GM12878 (cell line): ENCODE results near the gene UIMC1. TPM values are rescaled to one million over a fixed set of nuclear protein-coding genes. Genes with fewer than 3 reads are reported as not detected.

Experiments
- ATAC-seq: fragments of 200-7000 bp; cut with Tn5 transposase; 3 replicates; pipeline ENCODE4 v1.9.1; 2020; ENCODE audit warnings: mild to moderate bottlenecking, moderate library complexity
- BruUV-seq: library from RNA; stranded (reverse); fragments of 400-500 nt; replicated peaks from 2 replicates; lab custom pipeline; 2021; lab: Mats Ljungman, UMichigan
- CTCF ChIA-PET: fragments of 300-600 bp; sonication (Branson Sonifier 250); formaldehyde crosslinking; extraction: SDS; loops from one replicate; lab custom pipeline; 2021; ENCODE audit warnings: inconsistent platforms; lab: Yijun Ruan, JAX
- POLR2A ChIA-PET: fragments of 350-600 bp; formaldehyde crosslinking; extraction: SDS; loops from one replicate; lab custom pipeline; 2021; ENCODE audit warnings: inconsistent platforms; lab: Charles Lee
- RAD21 ChIA-PET: fragments of 300-600 bp; sonication (Branson Sonifier 250); formaldehyde crosslinking; loops from one replicate; lab custom pipeline; 2023; ENCODE audit warnings: antibody characterized with exemption; ENCODE audit not compliant: unreplicated experiment; lab: Charles Lee
- SMC1A ChIA-PET: fragments of 300-600 bp; sonication (Branson Sonifier 250); formaldehyde crosslinking; loops from one replicate; lab custom pipeline; 2023; ENCODE audit not compliant: unreplicated experiment, uncharacterized antibody; lab: Charles Lee
- DNase-seq: peaks from one replicate; pipeline ENCODE4 v3.0.0-alpha.2; 2011; ENCODE audit warnings: low read depth, low spot score
- FAIRE-seq: peaks from 3 replicates; lab custom pipeline; 2011; peaks lifted over from hg19 to GRCh38; lab: Jason Lieb, UNC
- H2AFZ ChIP-seq: 2 replicates; pipeline ENCODE4 v1.6.0; 2011; ENCODE audit warnings: low read depth, low read length, control low read depth; ENCODE audit not compliant: control insufficient read depth
- H3K27ac ChIP-seq: 2 replicates; pipeline ENCODE4 v1.5.1; 2011; ENCODE audit warnings: control low read depth; ENCODE audit not compliant: control insufficient read depth, insufficient read depth
- H3K27me3 ChIP-seq, 2 experiments: replicated peaks in 1 of 2; 2 replicates each; pipeline versions ENCODE4 v1.6.0 to v1.6.1; 2011; ENCODE audit warnings: low read length in 1 of 2; ENCODE audit not compliant: control insufficient read depth in 2 of 2, insufficient read depth in 2 of 2
- H3K36me3 ChIP-seq, 2 experiments: 2 replicates each; pipeline ENCODE4 v1.5.1; 2011; ENCODE audit warnings: low read length in 1 of 2; ENCODE audit not compliant: control insufficient read depth in 2 of 2, insufficient read depth in 2 of 2
- H3K4me1 ChIP-seq: 2 replicates; pipeline ENCODE4 v1.6.1; 2011; ENCODE audit warnings: mild to moderate bottlenecking, low read length, moderate library complexity, mixed read lengths; ENCODE audit not compliant: control insufficient read depth, insufficient read depth
- H3K4me2 ChIP-seq: 2 replicates; pipeline ENCODE4 v1.6.0; 2011; ENCODE audit warnings: control low read depth; ENCODE audit not compliant: control insufficient read depth, insufficient read depth
- H3K4me3 ChIP-seq: fragments of 200-600 bp; sonication (generic); 2 replicates; pipeline ENCODE4 v1.5.1; 2016
- H3K79me2 ChIP-seq: 2 replicates; pipeline ENCODE4 v1.6.0; 2011; ENCODE audit warnings: low read length; ENCODE audit not compliant: control insufficient read depth, insufficient read depth
- H3K9ac ChIP-seq: 2 replicates; pipeline ENCODE4 v1.8.0; 2011; ENCODE audit warnings: low read length, control low read depth, mixed read lengths; ENCODE audit not compliant: control insufficient read depth, insufficient read depth
- H3K9me3 ChIP-seq: replicated peaks from 3 replicates; pipeline ENCODE4 v1.5.1; 2011; ENCODE audit warnings: mild to moderate bottlenecking, low read length; ENCODE audit not compliant: control insufficient read depth, insufficient read depth
- H4K20me1 ChIP-seq: 2 replicates; pipeline ENCODE4 v1.6.0; 2011; ENCODE audit not compliant: control insufficient read depth, insufficient read depth
- CBX3 ChIP-seq: fragments of 200-600 bp; sonication (generic); IDR thresholded peaks from 2 replicates; pipeline ENCODE4 v1.6.1; 2016; ENCODE audit warnings: low read depth, borderline replicate concordance
- CREM ChIP-seq: IDR thresholded peaks from 2 replicates; pipeline ENCODE4 v1.6.1; 2014; ENCODE audit warnings: antibody characterized with exemption, low read depth
- CUX1 ChIP-seq: IDR thresholded peaks from 2 replicates; pipeline ENCODE4 v1.6.1; 2012; ENCODE audit warnings: improper control_type of control experiment, low read depth, low read length; ENCODE audit not compliant: insufficient replicate concordance
- EP300 ChIP-seq, 2 experiments: fragments of 150-350 bp in 1 of 2; IDR thresholded peaks; 2 replicates each; pipeline ENCODE4 v1.6.1; 2011 to 2012; ENCODE audit warnings: low read depth in 2 of 2, low read length in 2 of 2, borderline replicate concordance in 1 of 2, improper control_type of control experiment in 1 of 2, inconsistent platforms in 1 of 2; ENCODE audit not compliant: control insufficient read depth in 1 of 2
- EZH2 ChIP-seq: IDR thresholded peaks from 2 replicates; pipeline ENCODE4 v1.6.1; 2012; ENCODE audit warnings: low read depth, mild to moderate bottlenecking, control low read depth, inconsistent platforms, low read length, borderline replicate concordance; ENCODE audit not compliant: control insufficient read depth
- FOS ChIP-seq: IDR thresholded peaks from 3 replicates; pipeline ENCODE4 v1.6.1; 2011; ENCODE audit warnings: borderline replicate concordance; ENCODE audit not compliant: insufficient read length; ENCODE audit errors: extremely low read depth
- GABPA ChIP-seq: IDR thresholded peaks from 2 replicates; pipeline ENCODE4 v1.6.1; 2014; ENCODE audit warnings: antibody characterized with exemption, low read depth, mild to moderate bottlenecking, inconsistent platforms
- NFYA ChIP-seq: IDR thresholded peaks from 2 replicates; pipeline ENCODE4 v1.6.1; 2011; ENCODE audit warnings: low read depth, mild to moderate bottlenecking, low read length, improper control_type of control experiment, borderline replicate concordance
- POLR2AphosphoS2 ChIP-seq: IDR thresholded peaks from 2 replicates; pipeline ENCODE4 v1.6.1; 2011; ENCODE audit warnings: low read depth, mild to moderate bottlenecking, low read length, improper control_type of control experiment, moderate library complexity
- SUZ12 ChIP-seq: fragments of 200-600 bp; sonication (generic); IDR thresholded peaks from one replicate; pipeline ENCODE4 v1.6.1; 2018; ENCODE audit warnings: antibody characterized with exemption, mild to moderate bottlenecking; ENCODE audit not compliant: unreplicated experiment
- ZBTB11 ChIP-seq: fragments of 450-650 bp; formaldehyde crosslinking; IDR thresholded peaks from 2 replicates; pipeline ENCODE4 v1.5.0; 2022; ENCODE audit warnings: mild to moderate bottlenecking, missing genetic modification characterization
- ZBTB4 ChIP-seq: fragments of 450-650 bp; formaldehyde crosslinking; IDR thresholded peaks from 2 replicates; pipeline ENCODE4 v1.4.0; 2022; ENCODE audit warnings: mild to moderate bottlenecking, moderate library complexity
- WGBS: methylation state at CpG from one replicate; pipeline ENCODE4 v1.1.6; 2016; ENCODE audit warnings: low lambda C conversion rate; ENCODE audit not compliant: insufficient replicate concordance, insufficient coverage; ENCODE audit errors: missing lambda C conversion rate; 5-methylcytosine and 5-hydroxymethylcytosine counted together
- in situ Hi-C: fragments of 300-500 bp; cut with MboI; formaldehyde crosslinking; loops from 9 replicates; pipeline ENCODE4 v1.14.3; 2018; ENCODE audit warnings: mixed read lengths
- intact Hi-C: fragments of 100-400 bp; cut with micrococcal nuclease; formaldehyde crosslinking; loops from one replicate; pipeline ENCODE4 v1.14.2; 2022; ENCODE audit not compliant: unreplicated experiment
- polyA plus RNA-seq, 11 experiments: library from polyadenylated mRNA; depleted of rRNA in 4 of 11; unstranded in 6 of 11; stranded (reverse) in 5 of 11; fragments of >200 nt; fragmentation: Nextera tagmentation in 4 of 11; fragmentation: Illumina TruSeq in 1 of 11; extraction: Ambion mirVana in 4 of 11; extraction: Trizol in 1 of 11; gene quantifications; 1 replicate in 1 of 11; 2 replicates in 10 of 11; pipeline versions ENCODE4 v1.2.1 to v1.2.3, GENCODE V29; 2011 to 2016; ENCODE audit warnings: inconsistent platforms in 2 of 11, missing spikeins in 2 of 11, low read depth in 1 of 11
- total RNA-seq, 4 experiments: library from RNA; depleted of rRNA in 3 of 4; stranded (reverse); fragments of >200 nt in 3 of 4; fragmentation: Illumina TruSeq in 1 of 4; extraction: Trizol in 1 of 4; gene quantifications; 2 replicates each; pipeline versions ENCODE4 v1.2.1 to v1.2.3, GENCODE V29; 2013 to 2021

UIMC1 gene
- total and polyA plus RNA-seq, 10 of the 15 experiments (the other 5 are each of a cell fraction or from before 2014, with no cell fraction given): 16.2 to 51.4 (median 32.7) TPM

- Histone ChIP-seq H3K4me2 (no peak overlapping the region), H2AFZ (no peak overlapping the region), H3K36me3 (no peaks in the 10 kb centered on the region), H3K79me2 (no peaks in the 10 kb centered on the region), H4K20me1 (no peaks in the 10 kb centered on the region; the same call in 1 of the 2 replicates), H3K9me3 (no peaks in the 10 kb centered on the region; the same call in 2 of the 3 replicates), H3K4me3 (no peak overlapping the region), H3K9ac (no peak overlapping the region), H3K27me3 (peaks cover 2% of the 10 kb centered on the region in 2 experiments; a peak in 3 of 4 replicates), H3K4me1 (no peaks in the 10 kb centered on the region), H3K27ac (no peak overlapping the region)
- 50% methylated on average over 13 of the region's 14 CpGs for WGBS
- no peak for FAIRE-seq
- in situ Hi-C loops: no loop called here
- ChIA-PET CTCF (no interaction called here), RAD21 (no interaction called here), SMC1A (no interaction called here), POLR2A (no interaction called here)
- no TSS peak for BruUV-seq
- intact Hi-C loops: no loop called here
- no peak for ATAC-seq
- DNase-seq: no peak
- TF ChIP-seq NFYA (no peak), EP300 (IDR thresholded peaks at IDR 0.05; ENCODE audit: borderline replicate concordance in 1 of 2, control insufficient read depth in 1 of 2, low read depth in 2 of 2, low read length in 2 of 2) (no peak), SUZ12 (no peak), CREM (no peak), CUX1 (no peak), FOS (no peak), POLR2AphosphoS2 (no peak), ZBTB11 (CRISPR knock-in tag) (no peak), CBX3 (no peak), GABPA (no peak), EZH2 (no peak), ZBTB4 (CRISPR knock-in tag) (no peak)
Observed at GRCh38 chr5:176868126-176868525, 138.5 kb downstream of the UIMC1 start.
